HG03066 (cell line): ENCODE data around the gene TBC1D17.
A peak's percentile ranks its signal among the peaks of the same experiment; 100 is the strongest.
"Not testable (repeated sequence)": the region's sequence is repeated elsewhere in the genome, so short reads cannot be mapped to it uniquely, and the experiment has no call there.

ENCODE experiments used
- ATAC-seq: cut with Tn5 transposase; IDR thresholded peaks from one replicate; pipeline ENCODE4 v1.9.1; 2021; ENCODE audit warnings: low read depth; ENCODE audit not compliant: unreplicated experiment

Gene TBC1D17

DNA sequence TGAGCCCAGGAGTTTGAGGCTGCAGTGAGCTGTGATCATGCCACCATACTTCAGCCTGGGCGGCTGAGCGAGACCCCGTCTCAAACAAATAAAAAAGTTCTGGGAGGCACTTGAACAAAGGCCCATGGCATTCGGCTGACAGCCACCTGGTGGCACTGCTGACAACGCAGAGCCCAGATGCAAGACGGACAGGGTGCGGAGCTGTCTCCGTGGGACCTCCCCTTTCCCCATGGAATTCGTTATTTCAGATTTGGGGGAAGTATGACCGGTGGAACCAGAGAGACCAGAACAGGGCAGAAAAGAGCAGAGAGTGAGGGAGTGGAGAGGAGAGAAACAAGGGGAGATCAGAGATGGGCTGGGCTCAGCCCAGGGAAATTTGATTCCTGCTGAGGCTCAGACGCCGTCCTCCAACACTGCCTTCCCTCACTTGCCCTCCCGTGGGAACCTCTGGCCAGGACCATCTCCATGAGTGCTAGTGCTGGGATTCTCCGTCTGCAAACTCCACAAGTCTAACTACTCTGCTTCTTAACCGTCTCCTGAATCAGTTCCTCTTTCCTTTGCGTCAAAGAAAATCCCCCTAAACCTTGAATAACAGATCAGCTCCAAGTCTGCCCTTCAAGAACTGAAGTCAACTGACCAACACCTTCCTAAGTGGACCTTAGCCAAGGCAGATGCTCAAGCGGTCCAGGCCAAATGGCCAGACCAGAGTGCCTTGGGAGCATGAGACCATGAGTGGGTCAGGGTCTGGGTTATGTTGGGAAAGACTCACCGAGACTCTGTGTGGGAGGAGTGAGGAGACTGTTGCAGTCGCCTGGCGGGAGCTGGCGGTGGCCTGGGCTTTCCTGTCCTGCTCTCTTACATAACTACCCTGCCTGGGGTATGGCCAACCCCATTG, 39.6 kb downstream of the TBC1D17 start:
- no peak for ATAC-seq

GRCh38 chr19:49918089-49918488, 40.6 kb downstream of the TBC1D17 start:
- ATAC-seq = no peak

DNA sequence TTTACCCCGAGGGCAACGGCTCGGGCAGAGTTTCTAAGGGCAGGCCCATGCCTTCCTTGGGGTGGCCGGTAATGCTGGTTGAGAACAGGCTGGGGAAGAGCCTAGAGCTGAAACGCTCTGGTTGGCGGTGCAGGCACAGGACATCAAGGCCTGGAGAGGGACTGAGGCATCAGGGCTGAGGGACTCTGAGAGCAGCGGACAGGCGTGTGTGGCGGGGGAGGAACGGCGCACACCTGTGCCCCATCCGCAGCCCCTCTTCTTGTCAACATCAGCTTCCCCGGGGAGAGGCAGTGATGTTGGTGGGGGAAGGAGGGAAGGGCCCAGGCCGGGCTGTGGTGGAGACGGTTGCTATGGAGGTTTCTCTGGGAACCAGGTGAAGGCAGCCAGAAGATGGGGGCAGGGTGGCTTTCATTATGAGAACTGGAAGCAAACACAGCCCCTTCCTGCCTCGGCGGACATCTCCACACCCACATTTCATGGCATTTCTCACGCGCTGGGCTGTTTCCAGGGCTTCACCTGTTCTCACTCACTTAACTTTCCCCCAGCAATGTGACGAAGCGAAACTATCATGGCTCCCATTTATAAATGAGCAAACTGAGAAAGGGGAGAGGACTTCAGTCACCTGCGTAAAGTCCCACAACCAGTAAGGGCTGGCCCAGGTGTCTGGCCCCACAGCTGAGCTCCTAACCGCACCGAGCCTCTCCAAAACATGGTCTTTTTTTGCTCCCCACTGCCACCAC, 43.3 kb downstream of the TBC1D17 start:
- no peak for ATAC-seq

DNA sequence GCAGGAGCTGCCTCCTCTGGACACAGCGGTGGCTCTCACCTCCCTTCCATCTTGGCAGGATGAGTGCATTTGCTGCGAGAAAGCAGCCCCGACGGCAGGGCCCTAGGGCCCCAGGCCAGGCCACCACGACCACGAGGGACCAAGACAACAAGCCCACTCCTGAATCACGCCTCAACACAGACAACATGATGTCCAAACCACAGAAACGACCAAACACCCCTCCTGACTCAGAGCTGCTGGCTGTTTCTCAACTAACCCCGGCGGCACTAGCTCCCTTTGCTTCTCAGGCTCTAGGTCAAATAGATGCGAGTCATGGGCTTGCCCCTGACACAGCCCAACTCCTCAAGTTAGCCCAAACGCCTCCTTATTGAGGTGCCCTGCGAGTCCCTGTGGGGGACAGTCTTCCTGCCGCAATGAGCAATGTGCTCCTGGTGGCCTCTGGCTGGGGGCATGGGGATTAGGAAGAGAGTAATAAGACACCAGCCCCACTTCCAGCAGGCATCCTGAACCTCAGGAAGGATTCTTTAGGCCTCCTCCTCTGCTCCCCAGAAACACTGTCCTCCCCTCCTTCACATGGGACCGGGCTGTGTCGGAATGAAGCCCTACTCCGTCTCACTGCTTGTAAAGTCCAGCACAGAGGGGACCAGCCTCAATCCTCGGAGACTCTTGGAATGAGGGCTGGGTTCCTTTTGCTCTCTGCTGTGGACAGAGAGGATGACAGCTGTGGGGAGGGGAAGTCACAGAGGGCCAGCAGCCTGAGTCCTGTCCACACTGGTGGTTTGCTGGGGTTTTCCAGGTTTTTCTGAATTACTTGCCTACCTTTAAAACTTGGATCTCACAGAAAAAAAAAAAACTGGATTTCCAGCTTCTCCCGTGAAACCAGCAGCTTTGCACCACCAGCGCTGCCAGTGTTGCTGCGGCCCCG, 44.6 kb downstream of the TBC1D17 start:
- no peak for ATAC-seq

DNA sequence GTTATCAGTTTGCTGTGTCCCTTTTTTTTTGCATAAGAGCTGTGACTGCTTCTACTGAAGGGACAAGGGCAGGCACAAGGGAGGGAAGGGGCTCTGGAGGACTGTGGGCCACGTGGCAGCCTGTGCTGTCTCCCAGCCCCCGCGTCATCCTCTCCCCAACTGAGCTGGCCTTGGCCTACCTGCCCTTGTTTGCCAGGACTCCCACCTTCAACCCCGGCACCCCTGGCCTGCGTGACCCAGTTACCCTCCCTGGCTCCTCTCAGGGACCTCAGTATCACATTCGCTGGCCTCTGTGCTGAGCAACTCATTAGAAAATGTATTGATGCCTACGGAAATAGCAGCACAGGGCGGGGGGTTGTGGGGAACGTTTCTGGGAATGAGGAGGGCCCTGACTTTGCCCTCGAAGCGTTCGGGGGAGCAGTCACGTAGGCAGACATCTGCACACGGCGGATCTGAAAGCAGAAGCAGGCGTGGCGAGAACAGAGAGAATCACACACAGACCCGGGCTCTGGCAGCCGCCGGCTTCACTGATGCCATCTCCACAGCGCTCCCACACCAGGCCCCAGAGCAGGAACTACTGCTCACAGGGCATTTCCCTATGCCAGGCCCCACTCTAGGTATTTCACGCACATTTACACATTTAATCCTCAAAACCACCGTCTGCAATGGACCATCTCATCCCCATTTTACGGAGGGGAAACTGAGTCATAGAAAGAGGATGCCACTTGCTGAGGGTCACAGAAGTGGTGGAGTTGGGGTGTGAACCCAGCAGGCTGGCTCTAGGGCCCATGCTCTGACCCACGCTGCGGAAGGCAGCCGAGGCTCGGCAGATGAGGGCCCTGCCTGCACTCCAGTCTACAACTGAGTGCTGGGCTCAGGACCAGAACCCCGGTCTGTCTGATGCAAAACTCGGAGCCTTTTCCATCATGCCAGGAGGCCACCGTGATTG, 45.8 kb downstream of the TBC1D17 start:
- ATAC-seq = no peak

- no peak for ATAC-seq
These were observed 46.7 kb downstream of the TBC1D17 start for GRCh38 chr19:49924004-49924880.

DNA sequence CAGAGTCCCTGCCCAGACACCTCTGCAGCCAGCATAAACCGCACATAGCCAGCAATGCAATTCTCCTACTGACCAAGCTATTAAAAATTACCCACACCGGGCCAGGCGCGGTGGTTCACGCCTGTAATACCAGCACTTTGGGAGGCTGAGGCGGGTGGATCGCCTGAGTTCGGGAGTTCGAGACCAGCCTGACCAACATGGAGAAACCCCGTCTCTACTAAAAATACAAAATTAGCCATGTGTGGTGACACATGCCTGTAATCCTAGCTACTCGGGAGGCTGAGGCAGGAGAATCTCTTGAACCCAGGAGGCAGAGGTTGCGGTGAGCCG, 47.3 kb downstream of the TBC1D17 start:
- not testable (repeated sequence) for ATAC-seq

- ATAC-seq = no peak
These were observed 48.0 kb downstream of the TBC1D17 start for GRCh38 chr19:49925486-49925885.

DNA sequence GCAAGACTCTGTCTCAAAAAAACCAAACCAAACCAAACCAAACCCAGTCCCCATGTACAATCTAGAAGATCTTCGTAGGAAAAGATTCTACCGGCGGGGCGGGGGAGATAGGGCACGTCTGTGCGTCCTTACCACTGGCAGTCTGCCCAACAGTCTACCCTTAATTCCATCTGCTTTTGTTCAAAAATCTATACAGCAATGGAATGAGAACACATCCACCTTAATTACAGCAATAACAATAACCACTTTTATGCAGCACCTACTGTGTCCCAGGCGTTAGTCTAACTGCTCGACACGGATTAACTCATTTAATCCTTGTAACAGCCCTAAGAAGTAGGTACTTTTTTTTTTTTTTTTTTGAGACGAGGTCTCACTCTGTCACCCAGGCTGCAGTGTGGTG, 49.0 kb downstream of the TBC1D17 start:
- no peak for ATAC-seq

- ATAC-seq = no peak
These were observed 50.2 kb downstream of the TBC1D17 start for GRCh38 chr19:49927526-49928264.

DNA sequence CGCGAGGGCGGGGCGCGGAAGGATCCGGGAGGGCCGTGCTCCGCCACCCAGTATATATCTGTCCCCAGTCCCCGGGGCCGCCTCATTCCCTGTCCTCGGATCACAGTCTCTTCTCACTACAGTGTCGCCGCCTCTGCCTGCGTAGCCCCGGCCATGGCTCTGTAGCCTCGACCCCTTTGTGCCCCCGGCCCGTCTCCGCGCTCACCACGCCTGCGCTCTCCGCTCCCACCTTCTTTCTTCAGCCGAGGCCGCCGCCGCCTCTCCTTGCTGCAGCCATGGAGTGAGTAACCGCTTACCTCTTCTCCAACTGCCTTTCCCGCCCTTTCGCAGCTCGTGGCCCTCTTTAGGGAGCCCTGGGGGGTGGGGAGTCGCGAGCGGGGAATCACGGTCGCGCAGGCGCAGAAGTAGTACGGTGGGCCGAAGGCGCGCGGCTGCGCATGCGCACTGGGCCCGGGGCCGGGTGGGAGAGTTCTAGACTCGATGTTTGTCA, 51.7 kb downstream of the TBC1D17 start, which contains the start of the genes ATF5 and NUP62:
ATF5 (plus strand) TSS at position 85 of the 490 bp plus-strand sequence. CDS start 1,646 bp downstream, outside the sequence.
NUP62 (minus strand) TSS at position 384 of the 490 bp plus-strand sequence. CDS start 19,697 bp downstream, outside the sequence.
- ATAC-seq = peak; percentile 38

- peak; percentile 66 for ATAC-seq
These were observed 52.3 kb downstream of the TBC1D17 start for GRCh38 chr19:49929611-49930482.

DNA sequence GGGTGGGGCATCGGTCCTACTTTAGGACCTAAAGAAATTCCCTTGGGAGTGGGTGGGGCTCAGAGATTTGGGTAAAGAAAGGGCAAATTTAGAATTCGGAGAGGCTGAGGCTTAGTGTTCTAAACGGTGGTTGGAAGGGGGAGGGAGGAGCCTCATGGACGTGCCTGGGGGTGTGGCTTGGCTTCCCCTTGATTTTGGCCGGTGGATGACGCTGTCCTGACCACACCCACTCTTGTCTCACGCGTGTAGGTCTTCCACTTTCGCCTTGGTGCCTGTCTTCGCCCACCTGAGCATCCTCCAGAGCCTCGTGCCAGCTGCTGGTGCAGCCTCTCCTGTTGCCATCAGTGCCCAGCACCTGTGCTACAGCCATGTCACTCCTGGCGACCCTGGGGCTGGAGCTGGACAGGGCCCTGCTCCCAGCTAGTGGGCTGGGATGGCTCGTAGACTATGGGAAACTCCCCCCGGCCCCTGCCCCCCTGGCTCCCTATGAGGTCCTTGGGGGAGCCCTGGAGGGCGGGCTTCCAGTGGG, 53.0 kb downstream of the TBC1D17 start:
- ATAC-seq = no peak

DNA sequence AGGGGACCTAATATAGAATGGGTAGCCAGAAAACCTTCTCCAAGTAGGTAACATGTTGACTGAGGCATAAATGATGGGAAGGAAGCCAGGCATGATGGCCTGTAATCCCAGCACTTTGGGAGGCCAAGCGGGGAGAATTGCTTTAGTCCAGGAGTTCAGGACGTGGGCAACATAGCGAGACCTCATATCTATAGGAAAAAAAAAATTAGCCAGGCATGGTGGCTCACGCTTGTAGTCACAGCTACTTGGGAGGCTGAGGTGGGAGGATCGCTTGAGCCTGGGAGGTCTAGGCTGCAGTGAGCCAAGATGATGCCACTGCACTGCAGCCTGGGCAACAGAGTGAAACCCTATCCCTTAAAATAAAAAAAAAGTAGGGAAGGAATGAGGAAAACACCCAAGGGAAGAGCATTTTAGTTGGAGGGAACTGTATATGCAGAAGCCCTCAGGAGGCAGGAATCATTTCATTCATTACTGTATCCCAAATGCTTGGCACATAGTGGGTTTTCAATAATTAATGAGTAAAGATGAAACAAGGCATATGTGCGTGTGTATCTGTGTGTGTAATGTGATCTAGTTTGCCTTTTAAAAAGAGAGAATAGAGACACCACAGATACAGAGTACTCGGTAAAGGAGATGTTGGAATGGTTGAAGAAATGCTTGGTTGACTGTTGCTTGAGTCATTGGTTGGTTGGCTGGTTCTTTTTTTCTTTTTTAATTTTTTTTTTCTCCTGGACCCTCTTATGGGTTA, 54.0 kb downstream of the TBC1D17 start:
- ATAC-seq = no peak

DNA sequence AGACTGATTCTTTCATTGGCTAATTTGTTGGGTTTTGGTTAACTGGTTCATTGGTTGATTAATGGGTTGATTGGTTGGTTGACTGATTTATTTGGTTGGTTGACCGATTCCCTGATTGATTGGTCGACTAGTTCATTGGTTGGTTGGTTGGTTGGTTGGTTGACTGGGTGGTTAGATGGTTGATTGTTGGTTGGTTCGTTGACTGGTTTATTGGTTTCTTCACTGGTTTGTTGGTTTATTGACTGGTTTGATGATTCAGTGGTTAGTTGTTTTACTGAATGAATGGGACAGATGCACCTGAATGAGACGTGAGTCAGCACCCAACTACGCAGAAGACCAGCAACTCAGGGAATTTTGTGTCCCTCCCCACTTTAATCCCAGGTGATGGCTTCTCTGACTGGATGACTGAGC, 54.5 kb downstream of the TBC1D17 start:
- no peak for ATAC-seq

DNA sequence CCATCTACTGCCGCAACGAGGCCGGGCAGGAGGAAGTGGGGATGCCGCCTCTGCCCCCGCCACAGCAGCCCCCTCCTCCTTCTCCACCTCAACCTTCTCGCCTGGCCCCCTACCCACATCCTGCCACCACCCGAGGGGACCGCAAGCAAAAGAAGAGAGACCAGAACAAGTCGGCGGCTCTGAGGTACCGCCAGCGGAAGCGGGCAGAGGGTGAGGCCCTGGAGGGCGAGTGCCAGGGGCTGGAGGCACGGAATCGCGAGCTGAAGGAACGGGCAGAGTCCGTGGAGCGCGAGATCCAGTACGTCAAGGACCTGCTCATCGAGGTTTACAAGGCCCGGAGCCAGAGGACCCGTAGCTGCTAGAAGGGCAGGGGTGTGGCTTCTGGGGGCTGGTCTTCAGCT, 55.2 kb downstream of the TBC1D17 start:
- ATAC-seq = no peak
